GM21737 (cell line): ENCODE measurements around the gene SUMO2.
"Not testable (repeated sequence)": the region's sequence is repeated elsewhere in the genome, so short reads cannot be mapped to it uniquely, and the experiment has no call there.

Source experiments
- ATAC-seq: cut with Tn5 transposase; IDR thresholded peaks from one replicate; pipeline ENCODE4 v1.9.1; 2021; ENCODE audit warnings: mild to moderate bottlenecking, moderate library complexity; ENCODE audit not compliant: unreplicated experiment

SUMO2 gene

DNA sequence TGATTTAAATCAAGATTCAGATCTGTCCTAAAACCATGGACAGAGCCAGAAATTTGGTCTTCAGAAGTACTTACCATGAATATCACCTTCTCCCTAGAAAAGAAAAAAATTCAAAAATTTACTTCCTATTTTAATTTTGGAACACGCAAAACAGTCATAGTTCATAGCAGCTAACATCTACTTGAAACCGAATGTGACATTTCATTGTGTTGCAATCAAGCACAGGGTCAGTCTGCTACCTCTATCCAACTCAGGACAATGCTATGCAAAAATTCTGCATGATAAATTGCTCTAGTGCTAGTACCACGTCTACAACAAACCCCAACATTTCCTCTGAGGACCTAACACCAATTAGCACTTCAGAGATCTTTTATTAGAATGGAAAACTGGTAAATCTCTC, 36.2 kb downstream of the SUMO2 start:
- ATAC-seq = no peak

DNA sequence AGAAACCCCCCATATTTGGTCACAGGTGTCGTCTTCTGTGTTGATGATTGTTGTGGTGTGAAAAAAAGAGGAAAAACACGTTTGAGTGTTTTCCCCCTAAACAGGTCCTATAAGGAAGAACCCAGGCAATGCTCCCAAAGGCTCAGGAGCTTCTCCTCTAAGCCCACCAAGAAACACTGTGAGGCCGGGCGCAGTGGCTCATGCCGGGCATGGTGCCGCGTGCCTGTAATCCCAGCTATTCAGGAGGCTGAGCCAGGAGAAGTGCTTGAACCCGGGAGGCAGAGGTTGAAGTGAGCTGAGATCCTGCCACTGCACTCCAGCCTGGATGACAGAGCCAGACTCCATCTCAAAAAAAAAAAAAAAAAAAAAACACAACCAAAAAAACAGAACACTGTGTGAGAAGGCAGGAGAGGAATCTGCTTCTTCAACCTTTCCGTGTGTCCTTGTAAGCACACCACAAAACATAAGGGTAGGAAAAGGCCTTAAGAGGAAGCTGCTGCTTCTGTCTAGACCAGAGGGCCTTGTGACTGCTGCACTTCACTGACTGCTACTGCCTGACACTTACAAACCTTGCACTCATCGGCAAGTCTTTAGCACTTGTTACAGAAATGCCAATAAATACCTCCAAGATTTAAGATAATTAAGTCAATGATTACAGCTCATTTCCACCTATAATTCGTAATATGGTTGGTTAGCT, 37.8 kb downstream of the SUMO2 start:
- no peak for ATAC-seq

DNA sequence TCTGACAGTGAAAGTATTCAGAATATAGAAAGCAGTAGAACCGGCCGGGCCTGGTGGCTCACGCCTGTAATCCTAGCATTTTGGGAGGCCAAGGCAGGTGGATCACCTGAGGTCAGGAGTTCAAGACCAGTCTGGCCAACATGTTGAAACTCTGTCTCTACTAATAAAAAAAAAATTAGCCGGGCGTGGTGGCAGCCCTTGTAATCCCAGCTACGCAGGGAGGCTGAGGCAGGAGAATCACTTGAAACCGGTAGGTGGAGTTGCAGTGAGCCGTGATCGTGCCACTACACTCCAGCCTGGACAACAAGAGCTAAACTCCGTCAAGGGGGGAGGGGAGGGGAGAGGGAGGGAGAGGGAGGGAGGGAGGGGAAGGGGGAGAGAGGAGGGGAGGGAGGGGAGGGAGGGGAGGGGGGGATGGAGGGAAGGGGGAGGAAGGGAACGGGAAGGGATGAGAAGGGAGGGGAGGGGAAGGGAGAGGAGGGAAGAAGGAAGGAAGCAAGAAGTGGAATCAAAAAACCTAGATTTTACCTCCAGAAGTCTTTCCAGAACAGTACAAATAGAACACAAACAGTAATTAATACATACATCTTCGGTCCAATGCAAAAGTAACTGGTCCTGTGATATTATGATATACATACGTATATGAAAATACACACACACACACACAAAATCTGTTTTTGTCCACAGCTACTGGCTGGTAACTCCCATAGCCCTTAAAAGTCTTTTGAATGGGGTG, 40.4 kb downstream of the SUMO2 start:
- ATAC-seq = no peak

DNA sequence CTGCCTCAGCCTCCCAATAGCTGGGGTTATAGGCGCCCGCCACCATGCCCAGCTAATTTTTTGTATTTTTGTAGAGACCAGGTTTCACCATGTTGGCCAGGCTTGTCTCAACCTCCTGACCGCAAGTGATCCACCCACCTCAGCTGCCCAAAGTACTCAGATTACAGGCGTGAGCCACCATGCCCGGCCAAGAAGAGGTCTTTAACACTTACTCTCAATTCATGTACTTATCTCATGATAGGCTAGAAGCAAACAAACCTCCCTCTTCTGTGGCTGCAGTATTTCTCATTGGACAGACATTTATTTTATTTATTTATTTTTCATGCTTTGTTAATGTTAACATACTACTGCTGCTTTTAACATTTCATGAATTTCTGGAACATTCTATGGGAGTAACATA, 44.2 kb downstream of the SUMO2 start:
- ATAC-seq = no peak

DNA sequence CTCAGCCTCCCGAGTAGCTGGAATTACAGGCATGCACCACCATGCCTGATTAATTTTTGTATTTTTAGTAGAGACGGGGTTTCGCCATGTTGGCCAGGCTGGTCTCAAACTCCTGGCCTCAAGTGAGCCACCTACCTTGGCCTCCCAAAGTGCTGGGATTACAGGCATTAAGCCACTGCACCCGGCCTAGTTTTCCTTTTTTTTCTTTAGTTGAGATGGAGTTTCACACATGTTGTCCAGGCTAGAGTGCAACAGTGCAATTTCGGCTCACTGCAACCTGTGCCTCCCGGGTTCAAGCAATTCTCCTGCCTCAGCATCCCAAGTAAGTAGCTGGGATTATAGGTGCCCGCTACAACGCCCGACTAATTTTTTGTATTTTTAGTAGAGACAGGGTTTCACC, 45.0 kb downstream of the SUMO2 start:
- ATAC-seq = not testable (repeated sequence)

DNA sequence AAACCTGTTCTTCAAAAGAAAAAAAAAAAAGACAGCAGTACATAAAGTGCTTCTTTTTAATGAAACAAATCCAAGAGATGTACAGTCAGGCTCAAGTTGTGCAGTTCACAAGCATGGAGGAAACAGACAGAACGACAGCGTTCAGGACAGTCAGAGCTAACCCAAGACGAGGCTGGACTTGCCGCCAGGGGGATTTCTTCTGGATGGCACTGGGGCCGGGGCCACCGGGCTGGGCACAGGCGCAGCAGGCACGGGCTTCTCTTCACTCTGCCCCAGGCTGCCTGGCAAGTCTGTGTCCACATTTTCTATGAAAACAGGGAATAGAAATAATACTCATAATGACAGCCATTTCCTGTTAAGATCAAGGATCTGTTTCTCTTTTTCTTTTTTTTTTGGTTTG, 46.8 kb downstream of the SUMO2 start:
- no peak for ATAC-seq

DNA sequence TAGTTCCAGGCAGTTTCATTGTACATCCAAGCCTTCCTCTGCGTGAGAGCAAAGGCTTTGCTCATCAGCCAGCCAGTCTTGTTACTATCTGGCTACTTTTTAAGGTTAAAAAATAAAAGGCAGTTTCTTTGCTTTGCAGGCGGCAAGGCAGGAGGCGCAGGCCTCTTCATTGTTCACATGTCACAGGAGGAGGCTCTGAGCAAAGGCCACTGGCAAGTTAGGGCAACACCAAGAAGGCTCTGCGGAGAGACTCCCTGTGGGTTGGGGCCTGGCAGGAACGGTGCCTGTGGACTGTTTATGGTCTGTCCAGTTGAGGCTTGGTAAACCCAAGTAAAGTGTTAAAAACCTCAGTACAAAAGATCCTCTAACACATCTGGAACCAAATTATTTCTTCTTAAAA, 47.3 kb downstream of the SUMO2 start:
- no peak for ATAC-seq

DNA sequence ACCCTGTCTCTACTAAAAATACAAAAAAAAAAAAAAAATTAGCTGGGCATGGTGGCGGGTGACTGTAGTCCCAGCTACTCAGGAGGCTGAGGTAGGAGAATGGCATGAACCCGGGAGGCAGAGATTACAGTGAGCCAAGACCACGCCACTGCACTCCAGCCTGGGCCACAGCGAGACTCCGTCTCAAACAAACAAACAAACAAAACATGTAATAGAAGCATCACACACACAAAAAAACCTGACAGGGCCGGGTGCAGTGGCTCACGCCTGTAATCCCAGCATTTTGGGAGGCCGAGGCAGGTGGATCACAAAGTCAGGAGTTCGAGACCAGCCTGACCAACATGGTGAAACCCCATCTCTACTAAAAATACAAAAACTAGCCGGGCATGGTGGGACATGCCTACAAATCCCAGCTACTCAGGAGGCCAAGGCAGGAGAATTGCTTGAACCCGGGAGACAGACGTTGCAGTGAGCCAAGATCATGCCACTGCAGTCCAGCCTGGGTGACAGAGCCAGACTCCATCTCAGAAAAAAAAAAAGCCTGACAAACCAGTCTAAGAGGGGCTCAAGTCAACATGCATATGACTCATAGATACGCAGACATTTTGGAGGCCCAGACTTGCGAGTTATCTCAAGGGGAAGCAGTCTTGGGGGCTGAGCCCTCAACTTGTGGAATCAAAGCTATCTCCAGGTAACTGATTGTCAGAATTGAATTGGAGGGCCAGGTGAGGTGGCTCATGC, 49.0 kb downstream of the SUMO2 start:
- ATAC-seq = not testable (repeated sequence)

DNA sequence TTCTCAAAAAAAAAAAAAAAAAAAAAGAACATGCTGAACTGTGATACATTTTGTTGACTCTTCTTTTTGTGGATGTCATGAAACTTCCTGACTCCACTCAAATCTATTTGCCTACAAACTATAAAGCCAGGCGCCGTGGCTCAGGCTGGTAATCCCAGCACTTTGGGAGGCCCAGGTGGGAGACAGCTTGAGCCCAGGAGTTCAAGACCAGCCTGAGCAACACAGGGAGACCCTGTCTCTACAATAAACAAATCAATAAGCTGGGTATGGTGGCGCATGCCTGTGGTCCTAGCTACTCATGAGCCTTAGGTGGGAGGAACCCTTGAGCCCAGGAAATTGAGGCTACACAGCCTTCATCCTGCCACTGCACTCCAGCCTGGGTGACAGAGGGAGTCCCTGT, 49.8 kb downstream of the SUMO2 start:
- no peak for ATAC-seq

DNA sequence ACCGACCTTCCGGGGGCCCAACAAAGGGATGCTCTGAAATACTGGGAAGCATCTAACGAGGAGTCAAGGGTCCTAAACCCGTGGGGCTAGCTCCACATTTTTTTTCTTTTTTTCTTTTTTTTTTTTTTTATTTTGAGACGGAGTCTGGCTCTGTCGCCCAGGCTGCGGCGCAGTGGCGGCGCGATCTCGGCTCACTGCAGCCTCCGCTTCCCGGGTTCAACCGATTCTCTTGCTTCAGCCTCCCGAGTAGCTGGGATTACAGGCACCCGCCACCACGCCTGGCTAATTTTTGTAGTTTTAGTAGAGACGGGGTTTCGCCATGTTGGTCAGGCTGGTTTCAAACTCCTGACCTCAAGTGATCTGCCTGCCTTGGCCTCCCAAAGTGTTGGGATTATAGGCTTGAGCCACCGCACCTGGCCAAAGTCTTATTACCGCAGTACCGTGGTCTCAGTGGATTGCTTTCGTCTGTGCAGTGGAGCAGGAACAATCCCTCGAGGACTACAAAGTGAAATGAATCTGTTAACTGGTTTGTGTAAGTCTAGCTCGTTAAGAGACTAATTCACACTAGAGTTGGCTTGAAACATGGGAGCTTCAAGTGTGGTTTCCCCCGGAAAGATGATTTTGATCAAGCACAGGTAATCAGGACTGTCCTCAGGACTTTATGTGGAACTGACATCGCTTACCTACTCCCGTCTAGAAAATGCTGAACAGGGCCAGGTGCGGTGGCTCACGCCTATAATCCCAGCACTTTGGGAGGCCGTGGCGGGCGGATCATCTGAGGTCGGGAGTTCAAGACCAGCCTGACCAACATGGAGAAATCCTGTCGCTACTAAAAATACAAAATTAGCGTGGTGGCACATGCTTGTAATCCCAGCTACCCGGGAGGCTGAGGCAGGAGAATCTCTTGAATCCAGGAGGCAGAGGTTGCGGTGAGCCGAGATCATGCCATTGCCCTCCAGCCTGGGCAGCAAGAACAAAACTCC, 50.5 kb downstream of the SUMO2 start:
- ATAC-seq = not testable (repeated sequence)

DNA sequence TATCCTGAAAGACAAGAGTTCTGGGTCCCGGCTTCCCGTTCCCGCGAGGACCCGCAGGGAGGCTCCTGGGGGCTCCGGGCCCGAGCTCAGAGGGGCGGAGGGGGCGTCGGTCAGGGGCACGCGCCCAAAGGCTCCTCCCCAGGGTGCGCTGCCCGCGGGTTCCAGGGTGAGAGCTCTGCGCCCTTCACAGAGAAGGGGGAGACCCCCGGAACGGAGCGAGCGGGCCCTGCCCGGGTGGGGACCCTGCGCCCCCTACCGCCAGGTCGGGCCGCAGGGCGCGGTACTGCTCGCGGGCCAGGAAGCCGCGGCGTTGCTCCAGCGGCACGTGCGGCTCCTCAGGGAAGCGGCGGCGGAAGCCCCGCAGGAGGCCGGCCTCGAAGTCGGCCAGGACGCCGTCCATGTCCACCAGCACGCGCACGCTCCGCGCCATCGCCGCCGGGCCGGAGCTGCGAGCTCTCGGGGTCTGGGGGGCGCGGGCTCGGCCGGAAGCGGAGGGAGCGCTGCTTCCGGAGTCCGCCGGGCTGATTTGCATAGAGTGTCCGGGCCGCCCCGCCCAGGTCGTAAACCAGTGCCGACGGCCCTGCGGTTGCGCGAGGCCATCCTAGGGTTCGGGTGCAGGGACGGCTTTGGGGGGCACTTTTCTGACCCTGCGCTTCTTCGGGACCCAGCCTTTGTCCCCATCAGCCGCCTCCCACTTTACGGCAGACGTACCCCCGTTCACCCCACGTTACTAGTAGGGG, 51.3 kb downstream of the SUMO2 start, which contains the start of gene NT5C:
NT5C (minus strand) TSS at position 465 of the 740 bp plus-strand sequence; CDS start at position 430, 35 bp downstream.
- ATAC-seq = peak; percentile 77

DNA sequence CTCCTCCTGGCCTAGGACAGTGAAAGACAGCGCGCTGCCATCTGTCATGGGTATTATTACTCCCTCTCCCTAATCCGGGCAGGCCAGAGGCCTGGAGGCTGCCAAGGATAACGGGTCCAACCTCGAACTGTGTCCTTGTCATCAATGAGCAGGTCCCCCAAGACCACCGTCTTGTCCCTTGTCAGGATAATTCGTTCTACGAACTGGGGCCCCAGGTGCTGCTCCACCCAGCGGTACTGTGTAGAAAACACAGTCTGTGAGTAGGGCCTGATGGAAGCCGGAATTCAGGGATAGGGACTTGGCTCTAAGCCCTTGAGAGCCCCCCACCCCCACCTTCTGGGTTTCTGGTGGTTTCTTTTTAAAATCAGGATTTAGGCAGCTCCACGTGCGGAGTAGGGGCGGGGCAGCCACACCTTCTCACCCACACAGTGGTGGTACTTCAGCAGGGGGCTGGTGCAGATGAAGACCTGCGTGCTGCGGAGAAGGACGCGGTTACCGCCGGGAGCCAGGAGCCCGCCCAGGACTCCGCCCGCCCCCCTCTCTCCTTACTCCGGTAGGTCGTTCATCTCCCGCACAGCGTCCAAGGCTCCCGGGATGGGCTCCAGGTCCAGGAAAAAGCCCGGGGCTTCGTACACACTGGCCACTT, 52.0 kb downstream of the SUMO2 start:
- ATAC-seq = no peak

DNA sequence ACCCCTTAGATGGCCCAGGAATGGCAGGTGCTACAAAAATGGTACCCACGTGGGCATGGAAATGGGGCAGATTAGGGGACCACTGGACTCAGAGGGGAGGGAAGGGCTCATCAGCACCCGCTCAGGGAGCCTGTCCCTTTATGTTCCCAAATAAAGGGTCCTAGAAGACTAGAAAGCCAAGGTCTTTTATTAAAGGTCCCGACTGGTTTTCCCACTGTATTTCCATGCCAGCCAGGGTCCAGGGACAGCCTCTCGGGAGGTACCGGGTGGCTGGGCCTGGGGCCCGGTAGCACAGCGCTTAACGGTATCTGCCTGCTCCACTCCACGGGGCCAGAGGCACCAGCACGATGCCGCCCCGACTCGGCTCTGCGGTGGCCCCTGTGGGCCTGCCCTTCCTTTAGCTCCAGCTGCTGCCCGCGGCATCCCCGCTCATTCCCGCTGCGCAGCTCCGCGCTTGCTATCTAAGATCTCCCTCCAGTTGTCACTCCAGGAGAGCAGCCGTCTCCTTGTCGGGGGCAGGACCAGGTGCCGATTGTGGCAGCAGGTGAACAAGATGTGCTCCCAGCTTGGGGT, 52.6 kb downstream of the SUMO2 start:
- ATAC-seq = no peak

DNA sequence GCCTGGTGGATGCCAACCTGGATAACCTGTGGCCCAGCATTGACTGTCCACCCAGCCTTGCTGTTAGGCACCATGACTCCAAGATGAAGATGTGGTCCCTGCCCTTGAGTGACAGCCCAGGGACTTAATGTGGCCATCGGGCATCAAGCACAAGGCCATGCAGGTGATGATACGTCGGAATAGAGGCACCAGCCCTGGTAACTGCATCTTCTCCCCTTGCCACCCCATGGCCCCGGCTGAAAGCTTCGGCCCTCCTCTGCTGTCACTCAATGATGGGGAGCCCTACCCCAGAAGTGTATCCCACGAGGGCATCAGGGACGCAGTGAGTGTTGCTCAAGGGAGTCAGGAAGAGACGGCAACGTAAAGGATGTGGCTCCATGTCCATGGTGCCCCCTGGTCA, 53.2 kb downstream of the SUMO2 start:
- no peak for ATAC-seq

DNA sequence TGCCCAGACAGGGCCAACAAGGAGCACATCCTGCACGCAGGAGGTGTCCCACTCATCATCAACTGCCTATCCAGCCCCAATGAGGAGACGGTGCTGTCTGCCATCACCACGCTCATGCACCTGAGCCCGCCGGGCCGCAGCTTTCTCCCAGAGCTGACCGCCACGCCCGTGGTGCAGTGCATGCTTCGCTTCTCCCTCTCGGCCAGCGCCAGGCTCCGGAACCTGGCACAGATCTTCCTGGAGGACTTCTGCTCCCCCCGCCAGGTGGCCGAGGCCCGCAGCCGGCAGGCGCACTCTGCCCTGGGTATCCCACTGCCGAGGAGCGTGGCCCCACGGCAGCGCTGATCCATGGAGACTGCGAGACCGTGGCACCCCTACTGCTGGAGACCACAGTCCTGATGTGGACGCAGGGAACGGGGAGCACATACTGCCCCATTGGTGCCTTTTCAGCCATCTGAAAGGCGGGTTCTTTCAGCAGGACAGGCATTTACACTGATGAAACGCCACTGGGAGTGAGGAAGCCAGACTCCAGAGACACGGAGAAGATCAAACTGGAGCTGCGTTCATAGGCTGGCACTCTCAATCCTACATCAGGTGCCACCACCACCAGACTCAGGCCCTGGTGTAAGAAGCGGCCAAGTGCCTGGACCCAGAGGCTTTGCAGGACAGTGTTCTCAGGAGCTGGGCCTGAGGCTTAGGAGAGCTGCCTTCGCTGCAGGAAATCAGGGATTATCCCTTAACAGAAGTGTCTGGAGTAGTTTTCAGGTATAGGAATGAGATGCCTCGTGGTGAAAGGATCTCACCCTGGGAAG, 53.9 kb downstream of the SUMO2 start:
- no peak for ATAC-seq

DNA sequence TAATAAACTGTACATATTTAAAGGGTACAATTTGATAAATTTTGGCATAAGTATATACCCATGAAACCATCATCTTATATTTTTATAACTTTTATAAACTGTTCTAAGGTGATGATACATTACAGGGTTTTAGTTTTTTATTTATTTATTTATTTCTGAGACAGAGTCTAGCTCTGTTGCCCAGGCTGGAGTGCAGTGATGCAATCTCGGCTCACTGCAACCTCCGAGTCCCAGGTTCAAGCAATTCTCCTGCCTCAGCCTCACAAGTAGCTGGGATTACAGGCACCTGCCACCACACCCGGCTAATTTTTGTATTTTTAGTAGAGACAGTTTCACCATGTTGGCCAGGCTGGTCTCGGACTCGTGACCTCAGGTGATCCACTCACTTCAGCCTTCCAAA, 54.8 kb downstream of the SUMO2 start:
- ATAC-seq = not testable (repeated sequence)

DNA sequence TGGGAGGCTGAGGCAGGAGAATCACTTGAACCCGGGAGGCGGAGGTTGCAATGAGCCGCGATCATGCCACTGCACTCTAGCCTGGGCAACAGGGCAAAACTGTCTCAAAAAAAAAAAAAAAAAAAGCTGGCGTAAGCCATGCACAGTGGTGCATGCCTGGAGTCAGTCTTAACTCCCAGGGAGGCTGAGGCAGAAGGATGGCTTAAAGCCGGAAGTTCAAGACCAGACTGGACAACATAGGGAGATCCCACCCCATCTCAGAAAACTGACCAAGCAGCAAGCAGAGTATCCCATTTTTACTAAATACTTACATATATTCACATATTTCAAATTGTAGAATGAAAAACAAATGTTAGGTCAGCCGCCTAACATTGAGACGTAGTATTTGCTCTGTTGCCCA, 55.8 kb downstream of the SUMO2 start:
- ATAC-seq = no peak

DNA sequence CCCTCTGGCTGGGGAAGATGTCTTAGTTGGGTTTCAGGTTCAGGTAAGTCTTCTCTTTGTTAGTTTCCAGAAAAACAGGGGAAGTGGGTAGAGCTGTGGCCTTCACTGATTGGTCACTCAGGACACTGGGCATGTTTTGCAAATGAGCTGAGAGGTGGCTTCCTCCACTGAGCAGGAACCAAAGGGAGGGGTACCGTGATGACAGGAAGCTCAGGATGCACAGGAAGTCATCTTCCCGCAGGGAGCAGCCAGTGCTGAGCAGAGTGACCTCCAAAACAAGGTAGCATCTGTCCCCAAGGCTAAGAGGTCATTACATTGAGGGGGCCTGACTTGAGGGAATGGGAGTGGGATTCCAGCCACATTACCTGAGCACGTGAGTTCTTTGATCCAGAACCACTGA, 56.8 kb downstream of the SUMO2 start:
- ATAC-seq = no peak
